ENCODE data around the gene ATP2C2.
"Not testable (repeated sequence)": the region's sequence is repeated elsewhere in the genome, so short reads cannot be mapped to it uniquely, and the experiment has no call there.

Gene ATP2C2

GRCh38 chr16:84368308-84368996 lies at the start of gene ATP2C2:
ATP2C2 (plus strand) TSS chr16:84368538; CDS start chr16:84368616, 78 bp downstream.
- FAIRE-seq, result no peak

GRCh38 chr16:84319146-84319760 lies 49.1 kb upstream of the ATP2C2 start:
- FAIRE-seq, result no peak

GRCh38 chr16:84320511-84320910 lies 47.8 kb upstream of the ATP2C2 start:
- no peak for FAIRE-seq

- FAIRE-seq, result no peak
Observed at GRCh38 chr16:84321932-84322331, 46.4 kb upstream of the ATP2C2 start.

- no peak for FAIRE-seq
Observed at GRCh38 chr16:84322749-84323148, 45.6 kb upstream of the ATP2C2 start.

- FAIRE-seq, result no peak
Observed at GRCh38 chr16:84323606-84324005, 44.7 kb upstream of the ATP2C2 start.

GRCh38 chr16:84324434-84325262 lies 43.7 kb upstream of the ATP2C2 start:
- no peak for FAIRE-seq

GRCh38 chr16:84326545-84326944 lies 41.8 kb upstream of the ATP2C2 start:
- no peak for FAIRE-seq

- no peak for FAIRE-seq
Observed at GRCh38 chr16:84327926-84328505, 40.3 kb upstream of the ATP2C2 start.

GRCh38 chr16:84329016-84329415 lies 39.3 kb upstream of the ATP2C2 start:
- FAIRE-seq, result no peak

GRCh38 chr16:84329843-84330684 lies 38.3 kb upstream of the ATP2C2 start:
- FAIRE-seq, result no peak

GRCh38 chr16:84330685-84331050 lies 37.7 kb upstream of the ATP2C2 start:
- FAIRE-seq, result no peak

- FAIRE-seq, result no peak
Observed at GRCh38 chr16:84331998-84332780, 36.1 kb upstream of the ATP2C2 start.

GRCh38 chr16:84332975-84333684 lies 35.2 kb upstream of the ATP2C2 start:
- FAIRE-seq, result no peak

- FAIRE-seq, result no peak
Observed at GRCh38 chr16:84334058-84334457, 34.3 kb upstream of the ATP2C2 start.

GRCh38 chr16:84334482-84334881 lies 33.9 kb upstream of the ATP2C2 start:
- no peak for FAIRE-seq

- not testable (repeated sequence) for FAIRE-seq
Observed at GRCh38 chr16:84337236-84337635, 31.1 kb upstream of the ATP2C2 start.

GRCh38 chr16:84339311-84339710 lies 29.0 kb upstream of the ATP2C2 start:
- FAIRE-seq, result no peak

GRCh38 chr16:84339766-84340165 lies 28.6 kb upstream of the ATP2C2 start:
- no peak for FAIRE-seq

GRCh38 chr16:84340325-84341040 lies 27.9 kb upstream of the ATP2C2 start:
- no peak for FAIRE-seq

Data from TTC549 (cell line).